Ishikawa (cell line): ENCODE results near the gene ATF5.
A peak's percentile ranks its signal among the peaks of the same experiment; 100 is the strongest.

ENCODE experiments used
- CEBPB ChIP-seq: IDR thresholded peaks from 2 replicates; pipeline ENCODE4 v1.6.1; 2012
- CREB1 ChIP-seq: IDR thresholded peaks from 2 replicates; pipeline ENCODE4 v1.6.1; 2012; ENCODE audit warnings: low read depth
- EGR1 ChIP-seq: IDR thresholded peaks from 2 replicates; pipeline ENCODE4 v1.6.1; 2012
- EP300 ChIP-seq: IDR thresholded peaks from 2 replicates; pipeline ENCODE4 v1.6.1; 2012; ENCODE audit warnings: borderline replicate concordance
- FOXM1 ChIP-seq: IDR thresholded peaks from 2 replicates; pipeline ENCODE4 v1.6.1; 2012; ENCODE audit warnings: low read depth, borderline replicate concordance
- MAX ChIP-seq: IDR thresholded peaks from 2 replicates; pipeline ENCODE4 v1.6.1; 2012
- NFIC ChIP-seq: IDR thresholded peaks from 2 replicates; pipeline ENCODE4 v1.6.1; 2012
- RAD21 ChIP-seq: IDR thresholded peaks from 2 replicates; pipeline ENCODE4 v1.6.1; 2012; ENCODE audit warnings: low read depth
- REST ChIP-seq: IDR thresholded peaks from 2 replicates; pipeline ENCODE4 v1.6.1; 2012; ENCODE audit warnings: low read depth, mild to moderate bottlenecking
- TAF1 ChIP-seq: IDR thresholded peaks from 2 replicates; pipeline ENCODE4 v1.6.1; 2012; ENCODE audit warnings: low read depth, mild to moderate bottlenecking
- TCF12 ChIP-seq: IDR thresholded peaks from 2 replicates; pipeline ENCODE4 v1.6.1; 2012; ENCODE audit warnings: low read depth
- TEAD4 ChIP-seq: IDR thresholded peaks from 2 replicates; pipeline ENCODE4 v1.6.1; 2012
- USF1 ChIP-seq: IDR thresholded peaks from 2 replicates; pipeline ENCODE4 v1.6.1; 2012
- YY1 ChIP-seq: IDR thresholded peaks from 2 replicates; pipeline ENCODE4 v1.6.1; 2012; ENCODE audit warnings: low read depth
- ZBTB7A ChIP-seq: IDR thresholded peaks from 2 replicates; pipeline ENCODE4 v1.6.1; 2012; ENCODE audit warnings: low read depth

ATF5 gene

GRCh38 chr19:49881186-49881585, 47.8 kb upstream of the ATF5 start:
- TF ChIP-seq YY1, result no peak
- no peak for TF ChIP-seq CREB1
- TF ChIP-seq REST, result no peak
- no peak for TF ChIP-seq CEBPB
- no peak for TF ChIP-seq ZBTB7A
- TF ChIP-seq FOXM1, result no peak
- no peak for TF ChIP-seq NFIC
- no peak for TF ChIP-seq RAD21
- no peak for TF ChIP-seq TAF1

- no peak for TF ChIP-seq TEAD4
- peak; percentile 74 for TF ChIP-seq USF1
- TF ChIP-seq NFIC, result no peak
Observed at GRCh38 chr19:49881672-49882394, 47.2 kb upstream of the ATF5 start.

- no peak for TF ChIP-seq TEAD4
- TF ChIP-seq TCF12, result no peak
- TF ChIP-seq EGR1, result no peak
- TF ChIP-seq CREB1, result no peak
- TF ChIP-seq REST, result no peak
- no peak for TF ChIP-seq FOXM1
- TF ChIP-seq EP300, result no peak
- TF ChIP-seq TAF1, result no peak
- TF ChIP-seq ZBTB7A, result no peak
- no peak for TF ChIP-seq YY1
- no peak for TF ChIP-seq CEBPB
- TF ChIP-seq NFIC, result no peak
- no peak for TF ChIP-seq MAX
- no peak for TF ChIP-seq USF1
- TF ChIP-seq RAD21, result no peak
Observed at GRCh38 chr19:49882643-49883042, 46.4 kb upstream of the ATF5 start.

GRCh38 chr19:49883094-49883493, 45.9 kb upstream of the ATF5 start:
- TF ChIP-seq TAF1 (no peak), FOXM1 (no peak), ZBTB7A (no peak), REST (no peak), NFIC (no peak), EP300 (no peak)

GRCh38 chr19:49884109-49884508, 44.9 kb upstream of the ATF5 start:
- no peak for TF ChIP-seq YY1
- TF ChIP-seq RAD21, result no peak
- TF ChIP-seq MAX, result no peak
- no peak for TF ChIP-seq CREB1
